Heart right ventricle (tissue), 16 donors: ENCODE results near the gene ATP2A3. TPM values are rescaled to one million over a fixed set of nuclear protein-coding genes. Genes with fewer than 3 reads are reported as not detected.

Source experiments
- ATAC-seq, 8 donors: fragments of 200-7000 bp; cut with Tn5 transposase; one replicate each; pipeline ENCODE4 v1.9.1; 2020; ENCODE audit warnings: mild to moderate bottlenecking in 8 of 8, moderate library complexity in 8 of 8, moderate number of reproducible peaks in 1 of 8
- DNase-seq, 2 donors: peaks; one replicate each; pipeline ENCODE4 v3.0.0-alpha.2; 2020
- H3K27ac ChIP-seq, 10 donors: fragments of 200-600 bp; sonication (generic) in 2 of 10; one replicate each; pipeline versions ENCODE4 v1.5.0 to v1.8.0; 2020 to 2022; ENCODE audit warnings: mild to moderate bottlenecking in 3 of 10
- H3K27me3 ChIP-seq, 7 donors: fragments of 200-600 bp; one replicate each; pipeline ENCODE4 v1.8.0; 2021 to 2022; ENCODE audit warnings: mild to moderate bottlenecking in 2 of 7
- H3K36me3 ChIP-seq, 9 donors: fragments of 200-600 bp; sonication (generic) in 1 of 9; one replicate each; pipeline versions ENCODE4 v1.5.0 to v1.8.0; 2020 to 2022; ENCODE audit warnings: mild to moderate bottlenecking in 2 of 9
- H3K4me1 ChIP-seq, 9 donors: fragments of 200-600 bp; sonication (generic) in 1 of 9; one replicate each; pipeline versions ENCODE4 v1.5.0 to v1.8.0; 2020 to 2022; ENCODE audit warnings: mild to moderate bottlenecking in 4 of 9
- H3K4me3 ChIP-seq, 10 donors: fragments of 200-600 bp; sonication (generic) in 2 of 10; one replicate each; pipeline versions ENCODE4 v1.5.0 to v1.8.0; 2020 to 2022; ENCODE audit warnings: mild to moderate bottlenecking in 7 of 10, moderate library complexity in 2 of 10
- H3K9me3 ChIP-seq, 11 donors: fragments of 200-600 bp in 10 of 11; sonication (generic) in 2 of 11; one replicate each; pipeline versions ENCODE4 v1.5.0 to v1.8.0; 2013 to 2022; ENCODE audit warnings: mild to moderate bottlenecking in 2 of 11, control low read depth in 1 of 11, moderate library complexity in 1 of 11
- WGBS, 2 donors: extraction: QIAGEN DNeasy Blood & Tissue Kit; methylation state at CpG; one replicate each; pipeline ENCODE4 v1.1.7; 2013; ENCODE audit warnings: inconsistent platforms in 1 of 2; 5-methylcytosine and 5-hydroxymethylcytosine counted together
- intact Hi-C, 10 donors: fragments of 100-400 bp; cut with DNase I; formaldehyde crosslinking; loops; one replicate each; pipeline versions ENCODE4 v1.11.1 to v1.14.2; 2022
- polyA plus RNA-seq, 2 donors: library from polyadenylated mRNA; stranded (reverse); fragments of 200-250 nt; gene quantifications; one replicate each; pipeline ENCODE4 v1.2.3, GENCODE V29; 2013
- total RNA-seq, 10 donors: library from RNA; stranded (reverse); fragmentation: NEBNext Ultra II Directional in 3 of 10; extraction: Animal tissue kit (Norgen Biotek cat#: 25700) in 3 of 10; gene quantifications; one replicate each; pipeline versions ENCODE4 v1.2.1 to v1.2.4, GENCODE V29; 2021 to 2023
- TF ChIP-seq, protein P1 (sequence below), 9 donors: fragments of 200-600 bp; sonication (generic) in 2 of 9; IDR thresholded peaks; one replicate each; pipeline versions ENCODE4 v1.5.0 to v1.8.0; 2021 to 2022; ENCODE audit warnings: antibody characterized with exemption in 9 of 9, mild to moderate bottlenecking in 5 of 9, moderate library complexity in 1 of 9
- donor health status: Arrhythmogenic right ventricular cardiomyopathy.
- donor health status: ischemic (EF 13 %, LVEDD 7.1; RV severe dilation, severe dysfunction).
- donor health status: healthy with polysubstance abuse.
- donor health status: DM: no; HTN: yes; CAD: no.
- donor health status: DM: no; HTN: no; CAD: no.
- donor health status: ischemic (EF 25% LVEDD 6.9; RV normal size, moderate dysfunction).
- donor health status: ischemic (EF 25% LVEDD 5.7; RV mildly dilated, moderate dysfunction).
- donor health status: healthy.
- donor health status: DM: yes; HTN: yes; CAD: no.
- donor health status: Ischemic cardiomyopathy.
- donor health status: ischemic (EF 35%, LVEDD 5.7; RV mildly dilated, moderate dysfunction).
- donor health status: nonischemic (EF 11% LVEDD 7.7; RV severe dilation, severe dysfunction).
- donor health status: DM: yes; HTN: yes; CAD: no.
- donor health status: PGD.
- donor health status: ischemic (EF 29% LVEDD 5.4; RV normal size, mild dysfunction).
- donor health status: nonischemic (EF 23%, LVEDD 6.1; RV moderate dilation, normal function).

Gene ATP2A3
- total and polyA plus RNA-seq, 12 donors = 4.3 to 11.0 (median 7.3) TPM

DNA sequence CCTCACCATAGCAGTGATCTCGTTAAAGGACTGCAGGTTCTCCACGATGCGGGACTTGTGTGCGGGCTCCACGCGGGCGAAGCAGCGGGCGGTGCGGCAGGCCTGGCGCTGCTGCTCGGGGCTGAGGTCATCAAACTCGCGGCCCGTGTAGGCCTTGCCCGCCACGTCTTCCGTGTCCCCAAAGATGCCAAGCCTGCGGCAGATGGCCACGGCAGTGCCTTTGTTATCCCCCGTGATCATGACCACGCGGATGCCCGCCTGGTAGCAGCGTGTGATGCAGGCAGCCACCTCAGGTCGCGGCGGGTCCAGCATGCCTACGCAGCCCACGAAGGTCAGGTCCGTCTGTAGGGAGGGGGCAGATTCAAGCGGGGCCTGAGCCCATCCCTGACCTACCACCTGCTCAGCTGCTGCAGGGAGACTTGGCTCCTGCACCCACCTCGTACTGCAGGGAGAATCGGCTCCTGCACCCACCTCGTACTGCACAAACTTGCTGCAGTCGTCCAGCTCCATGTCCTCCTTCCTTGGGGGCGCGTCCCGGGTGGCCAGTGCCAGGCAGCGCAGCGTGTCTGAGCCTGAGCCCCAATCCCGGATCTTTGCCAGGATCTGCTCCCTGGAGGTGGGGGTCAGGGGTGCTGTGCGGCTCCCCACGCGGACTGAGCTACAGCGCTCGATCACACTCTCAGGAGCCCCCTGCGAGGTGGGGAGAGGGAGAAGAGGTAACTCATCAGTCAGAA lies 23.1 kb downstream of the ATP2A3 start:
- WGBS, 2 donors = 96% methylated on average over 48 of the region's 48 CpGs
- Histone ChIP-seq H3K27ac (no peak overlapping the region), H3K27me3 (no peaks in the 10 kb centered on the region), H3K36me3 (peaks cover 0 to 71% (median 0%) of the 10 kb centered on the region in 9 donors), H3K4me3 (no peak overlapping the region), H3K4me1 (peaks cover 0 to 19% (median 11%) of the 10 kb centered on the region in 9 donors), H3K9me3 (no peaks in the 10 kb centered on the region)
- intact Hi-C loops = loop anchor here in 1 of 10 donors (5.0 kb wide), 1 partner anchor 51 kb away; no protein-coding TSS in a partner anchor
- ATAC-seq = no peak
- TF ChIP-seq, protein P1, sequence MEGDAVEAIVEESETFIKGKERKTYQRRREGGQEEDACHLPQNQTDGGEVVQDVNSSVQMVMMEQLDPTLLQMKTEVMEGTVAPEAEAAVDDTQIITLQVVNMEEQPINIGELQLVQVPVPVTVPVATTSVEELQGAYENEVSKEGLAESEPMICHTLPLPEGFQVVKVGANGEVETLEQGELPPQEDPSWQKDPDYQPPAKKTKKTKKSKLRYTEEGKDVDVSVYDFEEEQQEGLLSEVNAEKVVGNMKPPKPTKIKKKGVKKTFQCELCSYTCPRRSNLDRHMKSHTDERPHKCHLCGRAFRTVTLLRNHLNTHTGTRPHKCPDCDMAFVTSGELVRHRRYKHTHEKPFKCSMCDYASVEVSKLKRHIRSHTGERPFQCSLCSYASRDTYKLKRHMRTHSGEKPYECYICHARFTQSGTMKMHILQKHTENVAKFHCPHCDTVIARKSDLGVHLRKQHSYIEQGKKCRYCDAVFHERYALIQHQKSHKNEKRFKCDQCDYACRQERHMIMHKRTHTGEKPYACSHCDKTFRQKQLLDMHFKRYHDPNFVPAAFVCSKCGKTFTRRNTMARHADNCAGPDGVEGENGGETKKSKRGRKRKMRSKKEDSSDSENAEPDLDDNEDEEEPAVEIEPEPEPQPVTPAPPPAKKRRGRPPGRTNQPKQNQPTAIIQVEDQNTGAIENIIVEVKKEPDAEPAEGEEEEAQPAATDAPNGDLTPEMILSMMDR (IDR thresholded peaks at IDR 0.05) = no peak
- no peak for DNase-seq

DNA sequence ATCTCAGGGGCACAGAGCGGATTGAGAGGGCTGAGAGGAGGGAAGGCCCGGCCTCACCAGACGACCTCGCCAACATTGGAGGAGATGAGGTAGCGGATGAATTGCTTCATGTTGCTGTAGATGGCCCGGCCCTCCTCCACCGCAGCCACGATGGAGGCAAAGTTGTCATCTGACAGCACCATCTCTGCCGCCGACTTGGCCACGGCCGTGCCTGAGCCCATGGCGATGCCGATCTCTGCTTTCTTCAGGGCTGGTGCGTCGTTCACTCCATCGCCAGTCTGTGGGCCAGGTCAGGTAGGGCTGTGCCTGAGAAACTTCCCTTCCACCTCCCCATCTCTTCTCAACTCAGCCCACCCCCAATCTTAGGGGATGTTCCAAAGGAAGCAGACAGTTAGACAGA lies 26.9 kb downstream of the ATP2A3 start:
- H3K9me3 ChIP-seq = no peaks in the 10 kb centered on the region
- TF ChIP-seq, protein P1 (IDR thresholded peaks at IDR 0.05) = no peak
- ATAC-seq = no peak
- 97 to 98% methylated on average over 17 of the region's 17 CpGs for WGBS, 2 donors
- H3K27me3 ChIP-seq = no peaks in the 10 kb centered on the region
- no peak overlapping the region for H3K27ac ChIP-seq
- H3K36me3 ChIP-seq = peaks cover 0 to 72% (median 0%) of the 10 kb centered on the region in 9 donors
- DNase-seq = no peak
- H3K4me1 ChIP-seq = peaks cover 0 to 6% (median 0%) of the 10 kb centered on the region in 9 donors
- H3K4me3 ChIP-seq = no peak overlapping the region
- intact Hi-C loops = loop anchor here in 3 of 10 donors (5.0 to 10.0 kb wide), 3 partner anchors 65 to 137 kb away; no protein-coding TSS in a partner anchor

DNA sequence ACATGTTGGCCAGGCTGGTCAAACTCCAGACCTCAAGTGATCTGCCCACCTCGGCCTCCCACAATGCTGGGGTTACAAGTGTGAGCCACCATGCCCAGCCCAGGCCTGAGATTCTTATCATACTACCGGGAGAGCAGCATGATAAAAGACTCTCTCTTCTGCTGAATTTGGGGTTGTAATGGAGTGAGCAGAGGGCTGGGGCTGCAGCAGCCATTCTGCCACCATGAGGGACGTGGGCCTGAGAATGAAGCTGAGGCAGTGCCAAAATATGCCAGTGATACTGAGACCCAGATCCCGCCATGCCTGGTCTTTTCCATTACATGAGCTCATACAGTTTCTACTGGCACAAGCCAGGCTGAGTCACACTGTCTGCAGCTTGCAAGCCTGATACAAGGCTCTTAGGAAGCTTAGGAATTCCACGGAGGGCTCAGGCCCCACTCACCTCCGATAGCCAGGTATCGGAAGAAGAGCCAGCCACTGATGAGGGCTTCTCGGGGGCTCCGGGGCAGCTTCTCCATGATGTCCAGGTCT lies 28.3 kb downstream of the ATP2A3 start:
- intact Hi-C loops = loop anchor here (1.0 to 10.0 kb wide), 6 partner anchors 66 to 139 kb away; no protein-coding TSS in a partner anchor
- H3K27ac ChIP-seq = no peak overlapping the region
- H3K4me3 ChIP-seq = no peak overlapping the region
- H3K27me3 ChIP-seq = no peaks in the 10 kb centered on the region
- 95 to 98% methylated on average over 9 of the region's 9 CpGs for WGBS, 2 donors
- H3K36me3 ChIP-seq = peaks cover 0 to 60% (median 0%) of the 10 kb centered on the region in 9 donors
- DNase-seq = no peak
- H3K4me1 ChIP-seq = peaks cover 0 to 6% (median 0%) of the 10 kb centered on the region in 9 donors
- ATAC-seq = peak in 1 of 8 donors; percentile 6
- TF ChIP-seq, protein P1 (IDR thresholded peaks at IDR 0.05) = no peak
- H3K9me3 ChIP-seq = no peaks in the 10 kb centered on the region

DNA sequence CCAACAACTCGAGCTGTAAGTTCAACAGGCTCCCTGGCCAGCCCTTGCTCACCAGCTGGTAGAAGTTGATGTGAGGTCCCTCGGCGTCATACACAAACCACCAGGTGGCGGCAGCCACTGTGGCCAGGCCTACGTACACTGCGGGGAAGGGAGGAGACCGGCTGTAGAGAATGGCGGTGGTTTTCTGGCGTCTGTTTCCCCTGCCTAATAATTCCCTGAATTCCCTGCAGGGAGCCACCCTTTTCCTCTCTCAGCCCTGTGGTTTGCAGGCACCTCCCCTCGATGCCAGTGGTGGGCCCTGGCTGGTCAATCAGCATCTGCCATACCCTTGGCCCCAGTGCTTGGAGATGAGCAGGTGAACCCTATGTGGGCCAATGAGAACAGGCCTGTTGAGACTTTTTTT lies 29.1 kb downstream of the ATP2A3 start:
- intact Hi-C loops = loop anchor here (1.0 to 10.0 kb wide), 6 partner anchors 67 to 140 kb away; no protein-coding TSS in a partner anchor
- whole genome bisulfite sequencing, 2 donors = 9 to 18% methylated on average over 10 of the region's 10 CpGs
- H3K27ac ChIP-seq = no peak overlapping the region
- no peak overlapping the region for H3K4me3 ChIP-seq
- ATAC-seq (peak; percentile 91 to 98 (median 96)), DNase-seq (peak; percentile 71 to 73)
- H3K27me3 ChIP-seq = no peaks in the 10 kb centered on the region
- TF ChIP-seq, protein P1 (IDR thresholded peaks at IDR 0.05) = peak; percentile 71 to 83 (median 78)
- no peaks in the 10 kb centered on the region for H3K9me3 ChIP-seq
- H3K36me3 ChIP-seq = peaks cover 0 to 61% (median 0%) of the 10 kb centered on the region in 9 donors
- peaks cover 0 to 6% (median 0%) of the 10 kb centered on the region in 9 donors for H3K4me1 ChIP-seq
